ENCODE data around the gene GSTCD.

- TF ChIP-seq, protein P1, sequence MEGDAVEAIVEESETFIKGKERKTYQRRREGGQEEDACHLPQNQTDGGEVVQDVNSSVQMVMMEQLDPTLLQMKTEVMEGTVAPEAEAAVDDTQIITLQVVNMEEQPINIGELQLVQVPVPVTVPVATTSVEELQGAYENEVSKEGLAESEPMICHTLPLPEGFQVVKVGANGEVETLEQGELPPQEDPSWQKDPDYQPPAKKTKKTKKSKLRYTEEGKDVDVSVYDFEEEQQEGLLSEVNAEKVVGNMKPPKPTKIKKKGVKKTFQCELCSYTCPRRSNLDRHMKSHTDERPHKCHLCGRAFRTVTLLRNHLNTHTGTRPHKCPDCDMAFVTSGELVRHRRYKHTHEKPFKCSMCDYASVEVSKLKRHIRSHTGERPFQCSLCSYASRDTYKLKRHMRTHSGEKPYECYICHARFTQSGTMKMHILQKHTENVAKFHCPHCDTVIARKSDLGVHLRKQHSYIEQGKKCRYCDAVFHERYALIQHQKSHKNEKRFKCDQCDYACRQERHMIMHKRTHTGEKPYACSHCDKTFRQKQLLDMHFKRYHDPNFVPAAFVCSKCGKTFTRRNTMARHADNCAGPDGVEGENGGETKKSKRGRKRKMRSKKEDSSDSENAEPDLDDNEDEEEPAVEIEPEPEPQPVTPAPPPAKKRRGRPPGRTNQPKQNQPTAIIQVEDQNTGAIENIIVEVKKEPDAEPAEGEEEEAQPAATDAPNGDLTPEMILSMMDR (conservative IDR thresholded peaks at IDR 0.05 in 1 of 2, IDR thresholded peaks at IDR 0.05 in 1 of 2; ENCODE audit: low read depth in 1 of 2, low read length in 2 of 2), result no peak
- TF ChIP-seq EZH2 (IDR thresholded peaks at IDR 0.05; ENCODE audit: low read length, missing control alignments), result no peak
Measured at GRCh38 chr4:105753361-105753760, 44.8 kb downstream of the GSTCD start.

Data from fibroblast of lung (primary cell).